ENCODE data around the gene F3.

The F3 gene

DNA sequence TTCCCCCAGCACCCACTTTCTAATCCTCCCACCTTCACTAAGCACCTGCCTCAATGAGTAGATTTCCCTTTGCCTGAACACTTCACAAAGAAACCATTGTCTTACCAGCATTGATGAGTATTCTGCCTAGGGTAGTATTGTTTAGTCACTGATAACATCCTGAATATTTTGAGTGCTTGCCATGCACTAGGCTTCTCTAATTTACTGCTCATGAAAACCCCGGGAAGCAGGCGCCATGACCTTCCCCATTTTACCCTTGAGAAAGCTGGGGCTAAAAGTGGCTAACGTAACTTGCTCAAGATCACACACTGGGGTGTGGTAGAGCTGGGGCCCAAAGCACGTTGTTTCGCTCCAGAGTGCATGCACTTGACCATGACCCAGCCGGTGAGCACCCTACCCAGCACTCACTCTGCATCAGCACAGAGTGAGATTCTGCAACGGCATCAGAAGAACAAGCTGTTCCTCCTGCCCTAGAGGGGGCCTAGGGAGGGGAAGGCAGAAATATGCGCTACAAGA lies 10.6 kb upstream of the F3 start:
- DNase-seq (ENCODE audit: low read depth in 2 of 2): no peak

DNA sequence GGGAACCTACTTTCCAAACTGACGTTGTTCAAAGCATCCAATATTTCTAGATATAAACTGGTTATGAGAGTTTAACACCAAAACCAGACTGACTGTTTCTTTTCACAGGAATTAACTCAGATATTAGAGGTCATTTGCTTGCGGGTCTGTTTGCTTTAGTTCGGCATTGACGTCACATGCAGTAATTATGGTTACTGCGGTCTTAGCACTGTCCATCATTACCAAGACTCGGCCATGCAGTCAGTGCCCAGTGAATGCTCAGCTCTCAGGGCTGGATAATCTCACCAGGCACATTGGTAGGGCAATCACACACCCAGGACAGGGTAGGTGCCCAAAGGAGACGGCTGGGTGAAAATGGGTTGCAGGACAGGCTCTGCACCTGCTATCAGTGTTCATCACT lies 9.9 kb upstream of the F3 start:
- no peak for DNase-seq (ENCODE audit: low read depth in 2 of 2)

DNA sequence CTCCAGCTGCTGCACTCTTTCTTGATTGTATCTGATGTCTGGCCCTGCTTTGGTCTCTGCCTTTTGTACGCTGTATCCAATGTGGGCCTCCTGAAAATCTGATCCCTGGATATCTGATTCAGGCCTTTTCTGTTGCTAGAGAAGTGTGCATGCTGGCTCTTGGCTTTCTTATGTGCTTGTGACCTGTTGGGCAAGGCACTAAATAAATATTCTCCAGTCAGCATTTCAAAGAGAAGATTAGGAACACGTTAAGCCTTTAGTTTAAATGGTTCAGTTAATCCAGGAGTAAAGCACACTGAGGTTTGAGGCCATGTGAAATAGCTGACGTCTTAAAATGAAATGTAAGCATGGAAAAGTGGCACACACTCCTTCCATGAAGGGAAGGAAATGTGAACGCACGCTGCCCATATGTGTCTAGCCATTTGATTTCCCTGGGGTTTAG lies 9.3 kb upstream of the F3 start:
- DNase-seq (ENCODE audit: low read depth in 2 of 2): no peak

DNA sequence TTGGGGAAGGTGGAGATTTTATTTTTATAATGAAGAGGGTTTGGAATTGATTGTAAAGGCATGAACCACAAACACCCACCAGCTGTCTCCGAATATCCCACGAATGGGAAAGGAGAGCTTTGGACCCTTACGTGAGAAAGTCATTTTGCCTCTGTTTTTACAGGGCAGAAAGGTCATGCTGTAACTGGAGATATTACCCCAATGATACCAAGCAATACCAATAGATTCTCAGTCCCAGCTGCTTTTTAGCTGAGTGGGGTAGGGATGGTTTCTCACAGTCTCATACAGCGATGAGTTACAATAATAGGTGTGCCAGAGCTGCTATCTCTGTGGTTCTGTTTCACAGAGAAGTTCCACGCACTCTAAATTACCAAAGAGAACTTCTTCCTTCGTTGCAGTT lies 8.8 kb upstream of the F3 start:
- no peak for DNase-seq (ENCODE audit: low read depth in 2 of 2)

DNA sequence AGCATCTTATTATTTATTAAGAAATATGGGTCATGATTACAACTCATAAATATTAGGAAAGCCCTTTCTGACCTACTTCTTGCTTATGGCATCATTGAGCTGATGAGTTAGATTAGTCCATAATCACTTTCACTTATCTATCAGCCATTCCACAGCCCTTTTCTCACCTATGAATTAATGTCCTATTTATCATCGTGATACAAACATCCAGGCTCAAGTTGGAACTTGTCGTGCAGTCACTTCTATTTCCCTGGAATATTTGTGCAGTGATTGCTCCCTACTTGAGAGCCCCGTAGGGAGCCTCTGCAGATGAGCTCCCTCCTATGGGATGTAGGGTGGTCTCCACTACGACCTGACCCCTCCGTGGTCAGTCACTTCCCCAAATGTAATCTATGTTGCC lies 8.1 kb upstream of the F3 start:
- no peak for DNase-seq (ENCODE audit: low read depth in 2 of 2)

DNA sequence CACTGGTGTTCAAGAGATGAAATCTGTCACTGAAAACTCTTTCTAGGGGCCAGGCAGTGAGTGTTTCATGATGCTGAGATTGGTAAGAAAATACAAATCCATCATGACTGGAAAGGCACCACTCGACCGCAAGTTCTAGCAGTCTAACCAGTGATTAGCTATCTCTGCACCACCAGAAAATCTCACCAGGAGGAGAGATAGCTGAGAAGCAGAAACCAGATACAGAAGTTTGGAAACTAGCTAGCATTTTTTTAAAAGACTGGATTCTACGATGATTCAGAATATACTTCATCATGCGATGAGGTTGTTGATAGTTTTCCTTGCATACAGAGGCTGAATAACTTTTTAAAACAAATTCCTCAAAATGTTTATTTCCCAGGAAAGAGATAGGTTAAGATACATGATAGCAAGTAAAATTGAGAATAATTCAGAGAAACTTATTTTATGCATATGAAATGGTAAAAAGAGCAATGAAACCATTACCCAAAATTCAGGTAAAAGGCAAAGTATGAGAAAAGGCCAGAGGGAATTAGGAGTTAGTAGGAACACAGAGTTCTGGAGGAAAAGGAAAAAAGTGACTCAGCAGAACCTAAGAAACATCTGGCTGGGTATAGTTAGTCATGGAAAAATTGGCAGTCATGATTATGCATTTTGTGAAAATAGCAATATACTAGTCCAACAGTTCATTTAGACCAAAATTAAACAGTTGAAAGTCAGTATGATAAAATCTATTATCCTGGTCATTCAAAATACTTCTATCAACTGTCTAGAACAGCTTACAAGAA lies 3.3 kb upstream of the F3 start:
- no peak for DNase-seq (ENCODE audit: low read depth in 2 of 2)

DNA sequence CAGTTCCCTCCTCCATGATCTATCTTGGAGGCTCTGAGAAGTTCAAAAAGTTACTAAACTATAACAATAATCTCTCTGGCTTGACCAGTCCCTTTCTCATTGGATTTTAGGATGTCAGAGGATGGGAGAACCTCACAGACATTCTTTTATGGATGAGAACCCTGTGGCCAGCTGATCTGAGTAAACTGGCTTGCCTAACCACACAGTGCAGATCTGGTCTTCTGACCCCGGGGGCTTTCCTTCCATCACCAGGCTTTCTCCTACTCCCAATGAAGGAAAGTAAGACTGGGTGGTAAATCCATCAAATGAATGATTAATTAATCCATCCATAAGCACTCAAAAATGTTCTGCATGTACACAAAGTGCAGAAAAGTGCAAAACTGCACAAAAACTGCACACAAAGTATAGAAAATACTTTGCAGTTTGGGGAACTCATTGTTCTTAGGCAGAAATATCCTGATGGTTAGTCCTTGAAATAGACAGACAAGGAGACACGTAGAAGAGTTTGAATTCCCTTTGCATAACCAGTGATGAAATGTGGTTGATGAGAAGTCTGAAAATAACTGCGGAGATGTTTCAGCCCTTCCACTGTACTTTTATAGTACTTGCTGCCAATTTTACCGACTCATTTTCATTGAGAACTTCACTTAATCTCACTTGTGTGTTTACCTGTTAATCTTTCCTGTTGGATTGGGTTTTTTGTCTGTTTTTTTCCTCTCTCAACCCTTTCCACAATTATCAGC lies 2.5 kb upstream of the F3 start:
- no peak for DNase-seq (ENCODE audit: low read depth in 2 of 2)

DNA sequence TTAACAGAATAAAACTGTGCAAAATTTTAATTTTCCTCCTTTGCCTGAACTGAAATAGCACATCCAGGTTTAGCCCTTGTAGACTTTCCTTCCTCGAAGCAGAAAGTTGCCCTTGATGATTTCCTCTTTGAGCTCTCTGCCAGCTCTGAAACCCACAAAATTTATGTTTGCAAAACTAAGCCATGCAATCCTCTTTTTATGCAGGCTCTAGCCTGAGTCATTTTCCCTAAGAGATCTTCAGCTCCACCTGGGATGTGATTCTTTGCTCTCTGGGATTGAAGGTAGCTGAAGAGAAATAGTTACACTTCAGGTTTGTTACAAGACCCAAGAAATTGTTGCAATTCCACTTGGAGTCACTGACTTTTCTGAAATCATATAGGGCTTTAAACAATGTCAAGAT lies 1.4 kb upstream of the F3 start:
- DNase-seq (ENCODE audit: low read depth in 2 of 2): no peak

DNA sequence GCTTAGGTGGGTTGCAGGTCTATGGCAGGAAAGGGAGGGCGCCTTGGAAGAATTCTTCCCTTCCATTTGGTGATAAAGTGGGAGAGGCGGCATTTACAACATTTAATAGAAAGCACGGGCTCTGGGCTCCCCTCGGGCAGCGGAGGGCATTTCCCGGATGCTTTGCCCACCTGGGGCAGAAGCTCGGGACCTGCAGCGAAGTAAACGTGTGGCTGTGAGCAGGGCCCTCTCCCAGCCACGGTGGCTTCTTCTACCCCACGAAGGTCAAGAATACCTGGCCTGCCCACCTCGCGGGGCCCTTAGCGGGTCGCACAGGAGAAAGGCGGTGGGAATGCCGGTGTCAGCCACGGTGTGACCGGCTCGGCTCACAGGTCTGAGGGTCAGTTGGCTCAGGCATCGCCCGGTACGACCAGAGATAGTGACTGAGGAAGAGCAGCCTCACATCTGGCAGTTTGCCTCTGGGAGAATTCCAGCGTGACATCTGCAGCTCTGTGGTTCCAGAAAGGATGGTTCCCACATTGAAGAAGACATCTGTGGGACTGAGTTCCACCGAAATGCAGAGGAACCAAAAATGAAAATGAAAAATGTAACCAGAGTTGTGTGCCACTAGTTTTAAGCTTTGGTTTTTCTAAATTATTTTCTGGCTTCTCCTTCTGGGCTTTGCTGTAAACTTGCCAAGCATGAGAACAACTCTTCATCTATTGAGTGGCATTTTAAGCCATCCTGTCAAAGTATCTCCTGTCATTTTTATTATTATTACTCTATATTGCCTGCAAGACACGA lies 720 bp upstream of the F3 start:
- DNase-seq (ENCODE audit: low read depth in 2 of 2): no peak

DNA sequence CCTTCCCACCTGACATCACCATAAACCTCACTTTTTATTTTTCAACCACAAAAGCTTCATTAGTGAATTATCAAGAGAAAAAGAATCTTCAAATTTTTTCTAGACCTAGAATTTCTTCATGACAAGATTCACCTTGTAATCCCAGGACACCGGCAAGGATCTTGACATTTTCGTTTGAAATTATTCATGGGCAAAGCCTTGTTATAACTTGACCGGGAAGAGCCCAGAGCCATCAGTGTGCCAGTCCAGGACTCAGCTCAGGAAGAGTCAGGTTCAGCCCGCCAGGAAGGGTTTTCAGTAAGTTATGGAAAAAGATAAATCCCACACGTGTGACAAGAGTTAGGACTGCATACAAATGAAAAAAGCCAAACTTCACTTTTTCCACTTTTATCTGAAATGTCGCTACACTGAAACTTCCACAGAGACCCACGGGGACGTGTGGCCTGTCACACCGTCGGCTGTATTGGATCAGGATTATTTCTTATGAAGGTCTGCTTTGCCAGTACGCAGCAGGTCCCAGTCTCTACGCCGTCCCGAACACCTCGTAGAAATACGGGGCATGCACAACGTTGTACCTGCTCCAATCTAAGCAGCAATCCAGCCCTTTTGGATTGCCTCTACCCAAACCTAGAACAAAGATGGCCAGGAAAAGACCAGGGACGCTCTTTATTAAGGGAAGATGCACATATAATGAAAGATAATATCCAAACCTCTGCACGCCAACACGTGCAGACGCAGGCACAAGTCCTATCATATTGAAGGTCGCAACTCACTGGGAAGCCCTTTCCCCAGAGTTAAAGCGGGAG lies 916 bp downstream of the F3 start:
- DNase-seq (ENCODE audit: low read depth in 2 of 2): no peak

DNA sequence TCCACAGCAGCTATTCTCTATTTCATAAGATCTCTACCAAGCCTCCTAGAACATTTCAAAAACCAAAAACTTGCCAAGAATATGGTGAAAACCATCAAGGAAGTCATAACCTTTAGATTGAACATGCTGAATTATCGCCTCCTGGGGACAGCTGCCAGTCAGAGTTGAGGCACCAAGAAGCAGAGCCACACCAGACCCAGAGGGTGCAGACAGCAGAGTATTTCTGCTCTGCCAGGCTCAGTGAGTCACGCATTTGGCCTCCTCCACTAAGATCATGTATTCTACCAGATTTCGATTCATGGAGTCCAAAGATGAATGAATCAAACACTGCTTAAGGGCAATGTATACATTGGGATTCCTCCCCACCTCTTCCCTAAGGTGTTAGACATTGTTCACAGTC lies 2.1 kb downstream of the F3 start:
- DNase-seq (ENCODE audit: low read depth in 2 of 2): no peak

DNA sequence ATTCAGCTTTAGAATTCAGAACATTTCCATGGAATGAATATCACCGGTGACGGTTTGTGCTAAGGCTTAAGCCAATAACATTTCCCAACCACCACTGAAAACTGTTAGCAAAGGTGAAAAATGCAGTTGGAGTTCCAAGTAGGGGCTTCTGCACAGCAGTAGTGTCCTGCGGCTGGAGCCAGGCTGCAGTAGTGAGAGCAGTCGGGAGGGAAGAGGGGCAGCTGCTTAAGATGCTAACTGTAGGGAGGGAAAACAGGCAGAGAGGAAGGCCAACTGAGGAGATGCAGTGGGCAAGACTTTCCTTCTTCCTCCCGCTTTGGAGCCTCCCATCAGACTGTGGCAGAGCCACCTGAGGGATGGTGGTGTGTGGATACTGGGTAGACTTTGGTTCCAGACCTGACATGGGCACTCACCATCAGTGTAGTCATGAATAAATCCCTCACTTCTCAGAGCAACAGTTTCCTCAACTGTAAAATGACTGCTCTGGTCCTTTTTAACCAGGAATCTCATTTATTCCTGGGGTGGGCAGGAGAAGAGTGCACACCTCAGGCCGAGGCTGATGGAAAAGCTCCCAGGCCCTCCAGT lies 3.2 kb downstream of the F3 start:
- DNase-seq (ENCODE audit: low read depth in 2 of 2): no peak

DNA sequence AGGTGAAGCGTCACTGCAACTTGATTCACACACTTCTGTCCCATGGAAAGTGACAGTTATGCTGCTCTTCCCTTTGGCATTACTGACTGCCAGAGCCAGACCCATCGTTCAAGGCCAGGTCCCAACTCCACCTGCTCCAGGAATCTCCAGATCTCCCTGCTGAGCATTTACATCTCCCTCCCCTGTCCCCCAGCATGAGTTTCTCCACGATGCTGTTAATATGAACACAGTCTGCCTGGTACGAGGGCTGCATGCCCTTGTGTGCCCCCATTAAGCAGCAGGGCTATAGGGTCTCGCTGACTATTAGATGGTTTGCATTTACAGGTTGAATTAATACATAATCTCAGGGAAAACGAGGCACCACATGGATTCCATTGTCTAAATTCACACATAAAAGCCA lies 4.3 kb downstream of the F3 start:
- DNase-seq (ENCODE audit: low read depth in 2 of 2): no peak

DNA sequence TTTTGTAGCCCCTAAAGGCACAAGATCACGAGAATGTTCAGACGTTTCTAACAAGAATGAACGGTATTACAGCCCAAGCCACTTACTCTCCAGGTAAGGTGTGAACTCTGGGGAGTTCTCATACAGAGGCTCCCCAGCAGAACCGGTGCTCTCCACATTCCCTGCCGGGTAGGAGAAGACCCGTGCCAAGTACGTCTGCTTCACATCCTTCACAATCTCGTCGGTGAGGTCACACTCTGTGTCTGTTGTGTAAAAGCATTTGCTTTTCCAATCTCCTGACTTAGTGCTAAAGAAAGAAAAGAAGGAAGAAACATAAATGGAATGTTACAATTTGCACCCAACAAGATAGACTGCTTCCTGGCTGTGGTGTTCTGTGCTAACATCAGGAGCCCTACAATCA lies 5.7 kb downstream of the F3 start:
- DNase-seq (ENCODE audit: low read depth in 2 of 2): no peak

DNA sequence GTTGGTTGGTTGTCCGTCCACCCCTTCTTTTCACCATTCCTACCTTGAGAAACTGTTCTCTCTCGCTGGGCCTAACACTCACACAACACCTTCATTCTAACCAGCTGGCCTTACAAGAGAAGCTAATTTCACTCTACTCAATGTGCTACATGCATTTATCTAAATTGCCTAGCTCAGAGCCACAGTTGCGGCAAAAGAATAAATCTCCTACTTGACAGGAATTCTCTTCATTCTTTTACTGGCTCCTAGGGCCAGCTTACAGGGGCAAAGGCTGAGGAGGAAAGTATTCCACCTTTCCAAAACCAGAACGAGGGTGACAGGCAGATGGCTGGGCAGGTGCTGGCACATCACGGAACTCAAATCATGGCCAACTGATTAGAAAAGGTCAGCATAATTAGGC lies 6.5 kb downstream of the F3 start:
- DNase-seq (ENCODE audit: low read depth in 2 of 2): no peak

DNA sequence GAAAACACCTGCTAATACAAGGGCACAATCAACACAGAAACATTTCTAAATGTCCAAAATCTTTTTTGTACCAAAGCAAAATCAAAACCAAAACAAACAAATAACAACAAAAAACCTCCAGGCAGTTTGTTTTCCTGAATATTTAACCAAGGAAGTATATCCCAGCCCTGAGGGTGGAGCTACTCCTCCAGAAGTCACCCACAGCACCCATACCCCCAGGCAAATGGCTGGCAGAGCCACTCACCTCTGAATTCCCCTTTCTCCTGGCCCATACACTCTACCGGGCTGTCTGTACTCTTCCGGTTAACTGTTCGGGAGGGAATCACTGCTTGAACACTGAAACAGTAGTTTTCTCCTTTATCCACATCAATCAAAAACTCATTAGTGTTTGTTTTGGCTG lies 9.5 kb downstream of the F3 start:
- no peak for DNase-seq (ENCODE audit: low read depth in 2 of 2)

DNA sequence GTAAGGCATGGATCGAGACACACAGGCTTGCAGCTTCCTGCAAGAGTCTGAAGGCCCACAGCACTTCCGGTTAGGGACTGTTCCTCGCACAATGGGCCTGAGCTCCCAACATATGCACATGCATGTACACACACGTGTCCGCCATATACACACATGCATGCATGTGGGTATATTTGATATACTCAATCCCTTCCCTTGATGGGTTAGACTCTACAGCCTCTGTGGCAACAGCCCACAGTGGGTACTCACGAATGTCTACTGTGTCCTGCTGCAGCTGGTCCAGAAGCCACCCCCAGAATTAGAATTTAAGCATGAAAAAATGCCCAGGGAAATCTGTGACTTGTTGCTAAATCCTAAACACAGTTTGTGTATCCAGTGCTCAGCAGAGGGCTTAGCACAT lies 9.9 kb downstream of the F3 start:
- DNase-seq (ENCODE audit: low read depth in 2 of 2): no peak

DNA sequence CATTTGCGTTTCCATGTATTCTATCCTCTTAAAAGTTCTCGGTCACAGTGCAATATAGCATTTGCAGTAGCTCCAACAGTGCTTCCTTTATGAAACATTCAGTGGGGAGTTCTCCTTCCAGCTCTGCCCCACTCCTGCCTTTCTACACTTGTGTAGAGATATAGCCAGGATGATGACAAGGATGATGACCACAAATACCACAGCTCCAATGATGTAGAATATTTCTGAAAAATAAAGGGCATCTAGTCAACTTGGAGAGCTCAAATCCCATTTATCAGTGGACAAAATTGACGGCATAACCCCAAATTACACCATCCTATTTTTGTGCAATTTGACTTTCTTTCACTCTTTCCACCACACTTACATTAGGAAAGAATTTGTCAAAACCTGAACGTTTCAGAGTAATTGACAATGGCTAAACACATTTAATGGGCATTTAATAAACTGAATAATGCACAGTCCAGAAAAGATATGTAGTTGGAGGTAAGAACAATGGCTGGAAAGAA lies 11.1 kb downstream of the F3 start:
- no peak for DNase-seq (ENCODE audit: low read depth in 2 of 2)

DNA sequence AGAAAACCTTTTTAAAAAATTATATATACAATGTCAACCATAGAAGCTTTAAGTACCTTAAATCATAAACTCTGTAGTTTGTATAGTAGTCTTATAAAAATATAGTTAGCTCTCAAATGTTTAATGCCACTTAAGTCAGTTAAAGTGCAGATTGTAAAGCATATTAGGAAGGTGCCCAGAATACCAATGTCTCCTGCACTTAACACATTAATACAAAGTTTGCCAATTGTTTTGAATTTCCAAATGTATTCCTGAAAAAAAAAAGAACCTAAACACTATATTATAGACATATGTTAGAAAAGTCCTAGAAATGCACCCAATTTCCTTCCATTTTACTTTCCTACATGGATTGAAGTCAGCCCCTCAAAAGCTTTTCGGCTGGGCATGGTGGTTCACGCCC lies 12.1 kb downstream of the F3 start:
- no peak for DNase-seq (ENCODE audit: low read depth in 2 of 2)

DNA sequence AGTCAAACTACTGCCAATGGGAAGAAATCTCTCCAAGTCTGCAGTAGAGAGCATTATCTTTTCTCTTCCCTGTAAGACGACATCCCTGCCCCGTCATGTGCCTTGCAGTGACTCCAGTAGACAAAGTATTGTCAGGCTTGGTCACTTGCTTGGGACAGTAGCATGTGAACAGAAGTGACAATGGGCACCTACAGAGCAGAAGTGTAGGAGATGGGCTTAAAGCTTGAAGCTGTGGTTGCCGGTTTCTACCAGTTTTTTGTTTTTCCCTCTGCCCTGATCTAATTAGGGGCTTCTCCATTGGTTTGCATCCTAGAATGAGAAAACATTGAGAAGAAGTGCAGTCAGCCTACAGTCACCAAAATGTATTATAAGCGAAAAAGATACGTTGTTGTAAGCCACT lies 12.7 kb downstream of the F3 start:
- no peak for DNase-seq (ENCODE audit: low read depth in 2 of 2)

DNA sequence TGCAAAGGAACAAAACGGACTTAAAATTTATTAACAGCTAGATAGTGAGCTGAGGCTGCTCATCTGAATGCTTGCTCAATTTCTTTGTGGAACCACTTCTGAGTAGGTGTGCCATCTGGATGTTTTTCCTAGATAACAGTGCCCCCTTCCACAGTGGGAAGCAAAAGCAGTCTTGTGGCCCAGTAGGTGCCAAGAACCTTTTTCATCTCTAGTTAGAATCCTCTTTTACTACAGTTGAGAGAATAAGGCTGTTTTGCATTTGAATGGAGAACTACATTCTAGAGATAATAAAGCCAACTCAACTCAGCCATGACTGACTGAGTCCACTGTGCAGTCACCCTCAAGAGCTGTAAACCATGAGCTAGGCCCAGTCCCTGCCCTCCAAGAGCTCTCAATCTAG lies 13.3 kb downstream of the F3 start:
- DNase-seq (ENCODE audit: low read depth in 2 of 2): no peak
